ENCODE measurements around the gene COMMD8. TPM values are rescaled to one million over a fixed set of nuclear protein-coding genes. Genes with fewer than 3 reads are reported as not detected.
A peak's percentile ranks its signal among the peaks of the same experiment; 100 is the strongest.

Gene COMMD8
- total and polyA plus RNA-seq, 10 of the 15 experiments (the other 5 are each of a cell fraction or from before 2014, with no cell fraction given) = 27.6 to 156 (median 48.4) TPM

DNA sequence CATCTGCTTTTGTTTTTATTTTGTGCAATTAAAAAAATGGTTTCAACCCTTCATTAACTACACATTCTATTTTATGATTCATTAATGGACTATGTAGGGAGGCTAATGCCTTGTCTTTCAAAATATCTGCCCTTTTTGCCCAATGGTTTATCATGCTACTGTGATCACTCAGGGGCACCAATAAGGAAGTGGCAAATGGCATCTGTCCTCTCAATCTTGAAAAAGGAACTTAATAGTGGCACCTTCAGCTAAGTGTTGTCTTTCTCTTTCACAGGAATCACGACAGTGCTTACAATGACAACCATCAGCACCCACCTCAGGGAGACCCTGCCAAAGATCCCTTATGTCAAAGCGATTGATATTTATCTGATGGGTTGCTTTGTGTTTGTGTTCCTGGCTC is 57.1 kb downstream of the COMMD8 start:
- RAD21 ChIA-PET (ENCODE audit: unreplicated experiment) = interaction anchor here (1.3 kb wide), 1 partner anchor 54 kb away, joined by 3 read pairs; no protein-coding TSS in a partner anchor
- H4K20me1 ChIP-seq (ENCODE audit: control insufficient read depth, insufficient read depth) = no peaks in the 10 kb centered on the region
- H3K4me1 ChIP-seq (ENCODE audit: control insufficient read depth, insufficient read depth, low read length) = no peaks in the 10 kb centered on the region
- H3K9ac ChIP-seq (ENCODE audit: control insufficient read depth, insufficient read depth, low read length) = no peak overlapping the region
- no peaks in the 10 kb centered on the region for H3K79me2 ChIP-seq (ENCODE audit: control insufficient read depth, insufficient read depth, low read length)
- POLR2A ChIA-PET = no interaction called here
- no peak for DNase-seq (ENCODE audit: low read depth, low spot score)
- H3K4me3 ChIP-seq = no peak overlapping the region
- CTCF ChIA-PET = interaction anchor here (2.0 kb wide), 1 partner anchor 8 kb away, joined by 4 read pairs; no protein-coding TSS in a partner anchor
- peak; percentile 58 for ATAC-seq
- intact Hi-C loops (cut with micrococcal nuclease; ENCODE audit: unreplicated experiment) (no loop called here), in situ Hi-C loops (cut with MboI) (no loop called here)
- BruUV-seq (replicated peaks) = no TSS peak
- no peak overlapping the region for H3K4me2 ChIP-seq (ENCODE audit: control insufficient read depth, insufficient read depth)
- peaks cover 0 to 2% of the 10 kb centered on the region in 2 experiments; a peak in 1 of 4 replicates for H3K27me3 ChIP-seq (replicated peaks in 1 of 2; ENCODE audit: control insufficient read depth in 2 of 2, insufficient read depth in 2 of 2, low read length in 1 of 2)
- 9% methylated on average over 2 of the region's 2 CpGs for WGBS (ENCODE audit: insufficient coverage, insufficient replicate concordance, low lambda C conversion rate, missing lambda C conversion rate)
- H3K27ac ChIP-seq (ENCODE audit: control insufficient read depth, insufficient read depth) = no peak overlapping the region
- no peak overlapping the region for H2AFZ ChIP-seq (ENCODE audit: control insufficient read depth, low read depth, low read length)
- H3K36me3 ChIP-seq (ENCODE audit: control insufficient read depth in 2 of 2, insufficient read depth in 2 of 2, low read length in 1 of 2) = no peaks in the 10 kb centered on the region
- TF ChIP-seq TBL1XR1 (IDR thresholded peaks at IDR 0.05; ENCODE audit: low read depth, low read length) = no peak
- TF ChIP-seq SMAD1 (IDR thresholded peaks at IDR 0.05; ENCODE audit: low read depth, partially characterized antibody) = no peak
- no peak for TF ChIP-seq MYC (IDR thresholded peaks at IDR 0.05; ENCODE audit: insufficient read depth, insufficient read length, insufficient replicate concordance, low read length, severe bottlenecking)
- no peak for TF ChIP-seq EP300 (IDR thresholded peaks at IDR 0.05; ENCODE audit: borderline replicate concordance in 1 of 2, control insufficient read depth in 1 of 2, low read depth in 2 of 2, low read length in 2 of 2)
- TF ChIP-seq, protein P1, sequence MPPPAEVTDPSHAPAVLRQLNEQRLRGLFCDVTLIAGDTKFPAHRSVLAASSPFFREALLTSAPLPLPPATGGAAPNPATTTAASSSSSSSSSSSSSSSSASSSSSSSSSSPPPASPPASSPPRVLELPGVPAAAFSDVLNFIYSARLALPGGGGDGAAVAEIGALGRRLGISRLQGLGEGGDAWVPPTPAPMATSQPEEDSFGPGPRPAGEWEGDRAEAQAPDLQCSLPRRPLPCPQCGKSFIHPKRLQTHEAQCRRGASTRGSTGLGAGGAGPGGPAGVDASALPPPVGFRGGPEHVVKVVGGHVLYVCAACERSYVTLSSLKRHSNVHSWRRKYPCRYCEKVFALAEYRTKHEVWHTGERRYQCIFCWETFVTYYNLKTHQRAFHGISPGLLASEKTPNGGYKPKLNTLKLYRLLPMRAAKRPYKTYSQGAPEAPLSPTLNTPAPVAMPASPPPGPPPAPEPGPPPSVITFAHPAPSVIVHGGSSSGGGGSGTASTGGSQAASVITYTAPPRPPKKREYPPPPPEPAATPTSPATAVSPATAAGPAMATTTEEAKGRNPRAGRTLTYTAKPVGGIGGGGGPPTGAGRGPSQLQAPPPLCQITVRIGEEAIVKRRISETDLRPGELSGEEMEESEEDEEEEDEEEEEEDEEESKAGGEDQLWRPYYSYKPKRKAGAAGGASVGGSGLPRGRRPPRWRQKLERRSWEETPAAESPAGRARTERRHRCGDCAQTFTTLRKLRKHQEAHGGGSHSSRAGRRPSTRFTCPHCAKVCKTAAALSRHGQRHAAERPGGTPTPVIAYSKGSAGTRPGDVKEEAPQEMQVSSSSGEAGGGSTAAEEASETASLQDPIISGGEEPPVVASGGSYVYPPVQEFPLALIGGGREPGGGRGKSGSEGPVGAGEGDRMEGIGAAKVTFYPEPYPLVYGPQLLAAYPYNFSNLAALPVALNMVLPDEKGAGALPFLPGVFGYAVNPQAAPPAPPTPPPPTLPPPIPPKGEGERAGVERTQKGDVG (CRISPR knock-in tag; IDR thresholded peaks at IDR 0.05) = no peak
- no peak for TF ChIP-seq SUZ12 (IDR thresholded peaks at IDR 0.05; ENCODE audit: unreplicated experiment)
- TF ChIP-seq, protein P2, sequence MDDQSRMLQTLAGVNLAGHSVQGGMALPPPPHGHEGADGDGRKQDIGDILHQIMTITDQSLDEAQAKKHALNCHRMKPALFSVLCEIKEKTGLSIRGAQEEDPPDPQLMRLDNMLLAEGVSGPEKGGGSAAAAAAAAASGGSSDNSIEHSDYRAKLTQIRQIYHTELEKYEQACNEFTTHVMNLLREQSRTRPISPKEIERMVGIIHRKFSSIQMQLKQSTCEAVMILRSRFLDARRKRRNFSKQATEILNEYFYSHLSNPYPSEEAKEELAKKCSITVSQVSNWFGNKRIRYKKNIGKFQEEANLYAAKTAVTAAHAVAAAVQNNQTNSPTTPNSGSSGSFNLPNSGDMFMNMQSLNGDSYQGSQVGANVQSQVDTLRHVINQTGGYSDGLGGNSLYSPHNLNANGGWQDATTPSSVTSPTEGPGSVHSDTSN (IDR thresholded peaks at IDR 0.05; ENCODE audit: insufficient replicate concordance, low read depth, low read length) = no peak
- no peak for TF ChIP-seq SMC3 (IDR thresholded peaks at IDR 0.05; ENCODE audit: borderline replicate concordance, low read length)
- TF ChIP-seq CEBPB (IDR thresholded peaks at IDR 0.05; ENCODE audit: borderline replicate concordance in 1 of 2, low read depth in 2 of 2, low read length in 2 of 2) = no peak
- TF ChIP-seq, protein P3, sequence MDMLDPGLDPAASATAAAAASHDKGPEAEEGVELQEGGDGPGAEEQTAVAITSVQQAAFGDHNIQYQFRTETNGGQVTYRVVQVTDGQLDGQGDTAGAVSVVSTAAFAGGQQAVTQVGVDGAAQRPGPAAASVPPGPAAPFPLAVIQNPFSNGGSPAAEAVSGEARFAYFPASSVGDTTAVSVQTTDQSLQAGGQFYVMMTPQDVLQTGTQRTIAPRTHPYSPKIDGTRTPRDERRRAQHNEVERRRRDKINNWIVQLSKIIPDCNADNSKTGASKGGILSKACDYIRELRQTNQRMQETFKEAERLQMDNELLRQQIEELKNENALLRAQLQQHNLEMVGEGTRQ (IDR thresholded peaks at IDR 0.05; ENCODE audit: borderline replicate concordance, low read depth, low read length) = no peak
- no peak for TF ChIP-seq RELA (IDR thresholded peaks at IDR 0.05; ENCODE audit: borderline replicate concordance, partially characterized antibody)
- no peak for TF ChIP-seq RAD21 (IDR thresholded peaks at IDR 0.05; ENCODE audit: insufficient read depth, low read depth, low read length)
- no peaks in the 10 kb centered on the region for H3K9me3 ChIP-seq (replicated peaks; ENCODE audit: control insufficient read depth, insufficient read depth, low read length)
- no peak for FAIRE-seq
- SMC1A ChIA-PET (ENCODE audit: uncharacterized antibody, unreplicated experiment) = no interaction called here
